Astrocyte (in vitro differentiated cells and primary cell): ENCODE measurements around the gene EXOSC9. TPM values are rescaled to one million over a fixed set of nuclear protein-coding genes. Genes with fewer than 3 reads are reported as not detected.

ENCODE experiments used
- DNase-seq: peaks from one replicate; pipeline ENCODE4 v3.0.0-alpha.2; 2010; ENCODE audit warnings: low read depth
- FAIRE-seq: peaks from 2 replicates; lab custom pipeline; 2011; peaks lifted over from hg19 to GRCh38; lab: Jason Lieb, UNC
- H2AFZ ChIP-seq: 2 replicates; pipeline ENCODE4 v1.6.0; 2012; ENCODE audit warnings: low read depth, low read length, inconsistent platforms
- H3K27ac ChIP-seq: 2 replicates; pipeline ENCODE4 v1.5.1; 2011; ENCODE audit warnings: low read depth, low read length, inconsistent platforms
- H3K27me3 ChIP-seq: 2 replicates; pipeline ENCODE4 v1.6.0; 2011; ENCODE audit warnings: low read length, inconsistent platforms; ENCODE audit not compliant: insufficient read depth
- H3K36me3 ChIP-seq: 2 replicates; pipeline ENCODE4 v1.5.1; 2011; ENCODE audit warnings: low read length, inconsistent platforms; ENCODE audit not compliant: insufficient read depth
- H3K4me1 ChIP-seq: 2 replicates; pipeline ENCODE4 v1.5.1; 2011; ENCODE audit warnings: low read length, inconsistent platforms; ENCODE audit not compliant: insufficient read depth
- H3K4me2 ChIP-seq: 2 replicates; pipeline ENCODE4 v1.6.0; 2012; ENCODE audit warnings: low read length, inconsistent platforms
- H3K4me3 ChIP-seq: 2 replicates; pipeline ENCODE4 v1.5.1; 2011; ENCODE audit warnings: low read depth, mild to moderate bottlenecking, low read length, inconsistent platforms; ENCODE audit not compliant: insufficient read depth
- H3K79me2 ChIP-seq: 2 replicates; pipeline ENCODE4 v1.6.0; 2012; ENCODE audit warnings: mild to moderate bottlenecking, low read length, inconsistent platforms; ENCODE audit not compliant: insufficient read depth
- H3K9ac ChIP-seq: 2 replicates; pipeline ENCODE4 v1.6.0; 2012; ENCODE audit warnings: mild to moderate bottlenecking, low read length, inconsistent platforms
- H3K9me3 ChIP-seq: 2 replicates; pipeline ENCODE4 v1.5.1; 2012; ENCODE audit warnings: low read depth, mild to moderate bottlenecking, low read length, inconsistent platforms; ENCODE audit not compliant: insufficient read depth
- H4K20me1 ChIP-seq: 2 replicates; pipeline ENCODE4 v1.6.0; 2012; ENCODE audit warnings: low read length, inconsistent platforms; ENCODE audit not compliant: insufficient read depth
- H3K27ac Mint-ChIP-seq: one replicate; pipeline ENCODE4 v1.8.0; 2021; ENCODE audit warnings: mild to moderate bottlenecking, mixed read lengths; ENCODE audit not compliant: unreplicated experiment
- H3K27me3 Mint-ChIP-seq: one replicate; pipeline ENCODE4 v1.8.0; 2021; ENCODE audit warnings: low read depth, mixed read lengths; ENCODE audit not compliant: unreplicated experiment
- H3K36me3 Mint-ChIP-seq: one replicate; pipeline ENCODE4 v1.8.0; 2021; ENCODE audit warnings: low read depth, mixed read lengths; ENCODE audit not compliant: unreplicated experiment
- H3K4me1 Mint-ChIP-seq: one replicate; pipeline ENCODE4 v1.8.0; 2021; ENCODE audit warnings: low read depth, mixed read lengths; ENCODE audit not compliant: unreplicated experiment
- H3K4me3 Mint-ChIP-seq: one replicate; pipeline ENCODE4 v1.8.0; 2021; ENCODE audit warnings: mild to moderate bottlenecking, moderate library complexity, mixed read lengths; ENCODE audit not compliant: unreplicated experiment
- H3K9me3 Mint-ChIP-seq: one replicate; pipeline ENCODE4 v1.8.0; 2021; ENCODE audit warnings: mild to moderate bottlenecking, mixed read lengths; ENCODE audit not compliant: unreplicated experiment
- EZH2 ChIP-seq: IDR thresholded peaks from 2 replicates; pipeline ENCODE4 v1.6.1; 2012; ENCODE audit warnings: mild to moderate bottlenecking, low read length, inconsistent platforms; ENCODE audit not compliant: insufficient read depth
- total RNA-seq: library from RNA; stranded (reverse); gene quantifications from 2 replicates; pipeline ENCODE4 v1.2.1, GENCODE V29; 2021
- TF ChIP-seq, protein P1 (sequence below): IDR thresholded peaks from 2 replicates; pipeline ENCODE4 v1.5.1; 2011; ENCODE audit warnings: low read depth, mild to moderate bottlenecking, inconsistent platforms, low read length, moderate library complexity; ENCODE audit not compliant: insufficient read depth

The EXOSC9 gene
- total RNA-seq, 1 donor from 2014 or later = 18.3 TPM

DNA sequence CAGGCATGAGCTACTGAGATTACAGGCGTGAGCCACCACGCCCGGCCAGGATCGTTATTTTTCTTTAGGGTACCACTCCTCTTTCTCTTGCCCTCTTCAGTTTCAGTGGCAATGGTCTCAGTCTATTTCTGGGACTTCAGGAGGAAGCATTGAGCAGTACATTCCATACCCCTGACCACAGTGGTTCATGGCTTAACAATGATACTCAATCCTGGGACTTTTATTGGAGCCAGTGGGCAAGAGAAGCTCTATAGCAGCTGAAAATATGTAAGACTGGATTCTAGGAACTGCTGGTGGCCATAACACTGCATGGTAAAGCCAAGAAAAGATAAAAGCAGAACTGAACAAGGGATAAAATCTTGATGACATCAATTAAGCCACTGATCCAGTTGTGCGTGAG, 28.4 kb downstream of the EXOSC9 start:
- Mint-ChIP-seq H3K4me3 (no peak overlapping the region), H3K4me1 (no peaks in the 10 kb centered on the region), H3K36me3 (no peaks in the 10 kb centered on the region), H3K9me3 (no peaks in the 10 kb centered on the region), H3K27me3 (no peaks in the 10 kb centered on the region), H3K27ac (no peak overlapping the region)
- H3K36me3 ChIP-seq = no peaks in the 10 kb centered on the region
- no peak overlapping the region for H2AFZ ChIP-seq
- no peak overlapping the region for H3K9ac ChIP-seq
- H3K9me3 ChIP-seq = no peaks in the 10 kb centered on the region
- FAIRE-seq (no peak), DNase-seq (no peak)
- no peak overlapping the region for H3K27ac ChIP-seq
- no peaks in the 10 kb centered on the region for H3K79me2 ChIP-seq
- no peak overlapping the region for H3K4me2 ChIP-seq
- no peaks in the 10 kb centered on the region for H3K27me3 ChIP-seq
- H4K20me1 ChIP-seq = no peaks in the 10 kb centered on the region
- TF ChIP-seq EZH2 = no peak
- TF ChIP-seq, protein P1, sequence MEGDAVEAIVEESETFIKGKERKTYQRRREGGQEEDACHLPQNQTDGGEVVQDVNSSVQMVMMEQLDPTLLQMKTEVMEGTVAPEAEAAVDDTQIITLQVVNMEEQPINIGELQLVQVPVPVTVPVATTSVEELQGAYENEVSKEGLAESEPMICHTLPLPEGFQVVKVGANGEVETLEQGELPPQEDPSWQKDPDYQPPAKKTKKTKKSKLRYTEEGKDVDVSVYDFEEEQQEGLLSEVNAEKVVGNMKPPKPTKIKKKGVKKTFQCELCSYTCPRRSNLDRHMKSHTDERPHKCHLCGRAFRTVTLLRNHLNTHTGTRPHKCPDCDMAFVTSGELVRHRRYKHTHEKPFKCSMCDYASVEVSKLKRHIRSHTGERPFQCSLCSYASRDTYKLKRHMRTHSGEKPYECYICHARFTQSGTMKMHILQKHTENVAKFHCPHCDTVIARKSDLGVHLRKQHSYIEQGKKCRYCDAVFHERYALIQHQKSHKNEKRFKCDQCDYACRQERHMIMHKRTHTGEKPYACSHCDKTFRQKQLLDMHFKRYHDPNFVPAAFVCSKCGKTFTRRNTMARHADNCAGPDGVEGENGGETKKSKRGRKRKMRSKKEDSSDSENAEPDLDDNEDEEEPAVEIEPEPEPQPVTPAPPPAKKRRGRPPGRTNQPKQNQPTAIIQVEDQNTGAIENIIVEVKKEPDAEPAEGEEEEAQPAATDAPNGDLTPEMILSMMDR = no peak
- no peak overlapping the region for H3K4me3 ChIP-seq
- H3K4me1 ChIP-seq = no peaks in the 10 kb centered on the region

DNA sequence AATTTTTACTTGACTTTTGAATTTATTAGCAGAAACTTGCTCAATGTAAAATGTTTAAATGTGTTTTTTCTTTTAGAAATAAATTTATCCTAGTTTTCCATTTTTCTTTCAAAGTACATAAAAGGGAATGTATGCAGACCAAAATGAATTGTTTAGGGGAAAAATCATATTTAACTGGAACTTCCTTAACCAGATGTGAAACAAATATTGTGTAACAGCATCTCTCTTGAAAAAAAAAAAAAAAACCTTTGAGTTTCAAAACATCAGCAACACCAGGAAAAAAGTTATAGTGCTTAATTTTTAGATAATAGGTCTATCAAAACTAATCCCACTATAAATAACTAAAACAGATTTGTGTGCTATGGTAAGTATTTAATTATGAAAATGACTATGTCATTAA, 37.0 kb downstream of the EXOSC9 start:
- no peak overlapping the region for H3K27ac ChIP-seq
- Mint-ChIP-seq H3K27me3 (no peaks in the 10 kb centered on the region), H3K4me3 (no peak overlapping the region), H3K4me1 (no peaks in the 10 kb centered on the region), H3K9me3 (no peaks in the 10 kb centered on the region), H3K27ac (no peak overlapping the region), H3K36me3 (peaks cover 2% of the 10 kb centered on the region)
- TF ChIP-seq, protein P1 = no peak
- no peak for TF ChIP-seq EZH2
- H3K36me3 ChIP-seq = peaks cover 3% of the 10 kb centered on the region
- H3K4me1 ChIP-seq = no peaks in the 10 kb centered on the region
- no peak overlapping the region for H3K9ac ChIP-seq
- FAIRE-seq (no peak), DNase-seq (no peak)
- H3K79me2 ChIP-seq = no peaks in the 10 kb centered on the region
- H3K27me3 ChIP-seq = no peaks in the 10 kb centered on the region
- no peaks in the 10 kb centered on the region for H3K9me3 ChIP-seq
- no peak overlapping the region for H2AFZ ChIP-seq
- H4K20me1 ChIP-seq = no peaks in the 10 kb centered on the region
- no peak overlapping the region for H3K4me3 ChIP-seq
- no peak overlapping the region for H3K4me2 ChIP-seq

DNA sequence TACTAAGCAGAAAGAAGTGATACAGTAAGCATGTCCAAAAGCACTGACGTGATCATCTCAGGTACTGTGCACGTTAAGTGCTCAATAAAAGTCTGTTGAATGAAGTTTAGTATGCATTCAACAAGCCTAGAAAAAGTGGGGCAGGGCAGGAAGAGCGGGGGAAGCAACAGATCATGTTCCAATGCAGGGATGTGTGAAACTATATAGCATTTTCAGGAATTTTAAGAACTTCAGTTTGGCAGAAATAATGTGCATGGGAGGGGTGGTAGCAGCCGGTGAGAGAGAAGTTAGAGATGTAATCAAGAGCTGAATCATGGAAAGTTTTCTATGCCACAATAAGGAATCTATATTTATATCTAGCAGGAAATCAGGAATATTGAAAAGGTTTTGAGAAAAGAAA, 41.7 kb downstream of the EXOSC9 start:
- H3K4me3 ChIP-seq = no peak overlapping the region
- no peak overlapping the region for H2AFZ ChIP-seq
- H3K4me1 Mint-ChIP-seq = no peaks in the 10 kb centered on the region
- TF ChIP-seq EZH2 = no peak
- TF ChIP-seq, protein P1 = no peak
- DNase-seq (no peak), FAIRE-seq (no peak)
- no peaks in the 10 kb centered on the region for H3K27me3 Mint-ChIP-seq
- H3K9me3 Mint-ChIP-seq = no peaks in the 10 kb centered on the region
- H3K9ac ChIP-seq = no peak overlapping the region
- H3K27me3 ChIP-seq = no peaks in the 10 kb centered on the region
- H4K20me1 ChIP-seq = no peaks in the 10 kb centered on the region
- peaks cover 11% of the 10 kb centered on the region for H3K36me3 ChIP-seq
- H3K4me1 ChIP-seq = no peaks in the 10 kb centered on the region
- H3K27ac ChIP-seq = no peak overlapping the region
- H3K4me3 Mint-ChIP-seq = no peak overlapping the region
- no peaks in the 10 kb centered on the region for H3K79me2 ChIP-seq
- H3K36me3 Mint-ChIP-seq = peaks cover 2% of the 10 kb centered on the region
- no peak overlapping the region for H3K27ac Mint-ChIP-seq
- no peak overlapping the region for H3K4me2 ChIP-seq
- no peaks in the 10 kb centered on the region for H3K9me3 ChIP-seq
